Stimulated activated CD4-positive, alpha-beta T cell treated with anti-CD3 and anti-CD28 coated beads, Interleukin-2, amount 100 ng/mL, for 4 hours (primary cell): ENCODE measurements around the gene LPAR5.

Source experiments
- DNase-seq: peaks from one replicate; pipeline ENCODE4 v3.0.0-alpha.2; 2020; ENCODE audit warnings: low read depth

Gene LPAR5

DNA sequence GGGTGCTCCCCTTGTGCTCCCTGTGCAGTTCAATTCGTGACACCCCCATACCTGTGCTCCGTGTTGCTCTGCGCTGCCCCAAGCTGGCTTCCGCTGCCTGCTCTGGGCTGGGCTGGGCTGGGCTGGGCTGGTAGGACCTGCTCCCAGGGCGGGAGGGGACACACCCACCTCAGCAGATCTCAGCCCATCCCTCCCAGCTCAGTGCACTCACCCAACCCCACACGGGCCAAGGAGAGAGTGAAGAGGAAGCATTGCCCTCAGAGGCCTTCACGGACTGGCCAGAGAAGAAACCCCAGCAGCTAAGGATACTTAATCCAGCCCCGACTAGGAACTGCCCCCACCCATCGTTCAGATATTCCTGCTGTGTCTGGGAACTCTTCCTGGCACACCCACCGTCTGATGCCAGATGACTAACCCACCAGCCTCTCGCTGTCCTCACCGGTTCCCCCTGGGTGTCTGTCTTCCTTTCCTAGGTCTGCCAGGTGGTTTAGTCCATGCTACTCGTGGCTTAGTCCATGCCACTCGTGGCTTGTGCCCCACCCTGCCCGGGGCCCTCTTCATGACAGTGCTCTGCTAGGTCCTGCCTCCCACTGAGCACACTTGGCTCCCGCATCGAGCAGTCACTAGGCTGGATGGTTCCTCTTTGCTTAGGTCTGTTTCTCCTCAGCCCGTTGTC is at the start of gene LPAR5:
TSS of gene LPAR5 (minus strand) at position 104 of the 676 bp plus-strand sequence. CDS start 14,711 bp downstream, outside the sequence.
- no peak for DNase-seq

DNA sequence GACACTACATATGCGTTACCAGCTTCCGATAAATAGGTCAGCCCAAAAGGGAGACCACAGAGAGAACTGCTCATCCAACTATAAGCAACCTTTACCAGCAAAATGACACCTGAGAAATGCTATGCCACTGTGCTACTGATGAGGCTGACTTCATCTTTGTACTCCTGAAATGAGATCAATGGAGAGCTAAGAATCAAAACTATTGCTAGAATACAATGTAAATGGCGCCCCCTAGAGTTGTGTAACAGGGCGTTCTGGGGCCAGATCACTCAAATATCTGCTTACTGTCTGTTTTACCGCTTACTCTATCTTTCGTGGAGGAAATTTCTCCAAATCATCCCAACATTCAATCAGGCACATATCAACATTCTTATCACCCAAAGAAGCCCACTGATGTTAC is 48.9 kb upstream of the LPAR5 start:
- peak; percentile 25 for DNase-seq

GRCh38 chr12:6676962-6677361 is 41.2 kb upstream of the LPAR5 start:
- DNase-seq, result no peak

GRCh38 chr12:6672143-6672542 is 36.4 kb upstream of the LPAR5 start:
- DNase-seq, result no peak

- no peak for DNase-seq
Observed at GRCh38 chr12:6667559-6668210, 31.9 kb upstream of the LPAR5 start.

DNA sequence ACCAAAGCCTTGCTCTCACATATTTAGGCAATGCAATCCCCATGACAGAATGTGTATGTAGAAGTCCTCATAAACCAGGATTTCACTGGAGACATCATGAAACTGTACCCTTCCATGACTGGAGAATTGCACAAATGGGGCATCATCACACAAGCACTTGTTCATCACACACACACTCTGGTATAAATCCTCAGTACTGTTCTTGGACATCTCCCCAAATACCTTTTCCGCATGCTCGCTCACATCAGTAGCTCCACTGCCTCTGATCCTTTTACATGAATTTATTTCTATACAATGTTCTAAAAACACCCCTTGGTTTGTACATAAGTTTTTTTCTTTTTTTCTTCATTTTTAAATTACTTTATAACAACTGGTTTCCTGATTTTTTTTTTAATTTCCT is 30.5 kb upstream of the LPAR5 start:
- DNase-seq, result no peak

- no peak for DNase-seq
Observed at GRCh38 chr12:6664902-6665301, 29.1 kb upstream of the LPAR5 start.

DNA sequence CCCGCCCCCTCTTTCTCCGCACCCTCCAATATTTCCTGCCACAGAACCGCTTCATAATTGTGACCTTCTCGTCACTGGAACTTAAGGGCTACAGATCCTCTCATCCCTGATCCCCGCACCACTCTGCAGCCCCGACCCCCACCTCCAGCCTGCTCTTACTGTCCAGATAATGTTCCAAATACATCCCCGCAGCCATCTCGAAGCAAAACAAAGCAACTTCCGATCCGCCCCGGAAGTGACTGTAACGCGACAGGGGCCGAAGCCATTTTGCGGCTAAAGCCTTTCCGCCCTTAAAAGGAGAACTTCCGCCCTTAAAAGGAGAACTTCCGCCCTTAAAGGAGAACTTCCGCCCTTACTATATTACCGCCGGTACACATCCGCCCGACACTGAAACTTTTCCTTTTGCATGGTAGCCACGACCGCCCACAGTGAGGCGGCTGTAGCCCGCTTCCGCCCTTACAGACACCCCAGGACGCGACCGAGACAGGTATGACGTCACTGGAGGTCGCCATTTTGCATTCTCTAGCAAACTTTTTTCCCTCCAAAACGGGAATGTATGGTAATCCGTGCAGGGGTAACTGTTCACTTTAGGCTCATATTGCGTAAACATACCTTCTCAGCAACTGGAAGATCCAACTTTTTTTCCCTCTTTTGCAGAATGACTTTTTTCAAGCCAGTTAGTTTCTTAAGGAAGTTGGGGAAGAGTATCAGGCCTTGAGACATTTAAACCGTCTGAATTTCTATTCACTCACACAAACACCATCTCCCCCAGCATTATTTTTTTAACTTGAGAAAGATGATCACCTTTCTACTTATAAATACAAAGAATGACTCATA is 27.4 kb upstream of the LPAR5 start, which contains the start of gene ING4:
TSS of gene ING4 (minus strand) at position 214 of the 837 bp plus-strand sequence. CDS start at position 196, 18 bp downstream.
- DNase-seq, result peak; percentile 96

GRCh38 chr12:6662602-6662905 is 26.8 kb upstream of the LPAR5 start:
- no peak for DNase-seq

DNA sequence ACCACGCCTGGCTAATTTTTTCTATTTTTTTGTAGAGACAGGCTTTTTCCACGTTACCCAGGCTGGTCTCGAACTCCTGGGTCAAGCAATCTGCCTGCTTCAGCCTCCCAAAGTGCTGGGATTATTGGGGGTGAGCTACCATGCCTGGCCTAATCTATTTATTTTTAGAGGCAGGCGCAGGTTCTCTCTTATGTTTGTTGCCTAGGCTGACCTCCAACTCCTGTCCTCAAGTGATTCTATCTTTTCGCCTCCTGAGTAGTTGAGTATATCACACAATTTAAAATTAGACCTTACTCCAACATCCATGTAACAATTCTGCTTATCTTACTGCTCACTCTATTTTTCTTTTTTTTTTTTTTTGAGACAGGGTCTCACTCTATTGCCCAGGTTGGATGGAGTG is 18.2 kb upstream of the LPAR5 start:
- DNase-seq, result no peak

DNA sequence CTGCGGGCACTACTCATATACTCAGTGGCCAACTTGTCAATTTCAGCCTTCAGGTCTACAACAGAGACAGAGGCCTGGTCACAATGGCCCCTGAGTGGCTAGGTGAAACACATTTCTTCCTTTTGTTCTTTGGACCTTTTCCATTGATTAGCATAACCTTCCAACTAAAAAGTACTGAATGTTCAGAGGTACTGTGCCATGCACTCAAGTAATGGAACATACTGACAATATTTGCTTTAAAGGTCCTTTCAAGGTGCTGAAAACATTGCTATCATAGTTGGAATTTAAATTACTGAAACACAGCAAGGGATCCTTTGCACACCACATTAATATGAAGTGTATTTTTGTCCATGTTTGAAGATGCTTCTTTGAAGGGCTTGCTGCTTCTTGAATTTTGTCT is 17.6 kb upstream of the LPAR5 start:
- DNase-seq, result no peak

GRCh38 chr12:6652391-6652790 is 16.6 kb upstream of the LPAR5 start:
- no peak for DNase-seq

GRCh38 chr12:6650832-6651231 is 15.1 kb upstream of the LPAR5 start:
- no peak for DNase-seq

- no peak for DNase-seq
Observed at GRCh38 chr12:6647083-6647604, 11.4 kb upstream of the LPAR5 start, which contains the start of gene ACRBP. ACRBP (minus strand) TSS chr12:6647432; CDS start chr12:6647366, 66 bp downstream.

DNA sequence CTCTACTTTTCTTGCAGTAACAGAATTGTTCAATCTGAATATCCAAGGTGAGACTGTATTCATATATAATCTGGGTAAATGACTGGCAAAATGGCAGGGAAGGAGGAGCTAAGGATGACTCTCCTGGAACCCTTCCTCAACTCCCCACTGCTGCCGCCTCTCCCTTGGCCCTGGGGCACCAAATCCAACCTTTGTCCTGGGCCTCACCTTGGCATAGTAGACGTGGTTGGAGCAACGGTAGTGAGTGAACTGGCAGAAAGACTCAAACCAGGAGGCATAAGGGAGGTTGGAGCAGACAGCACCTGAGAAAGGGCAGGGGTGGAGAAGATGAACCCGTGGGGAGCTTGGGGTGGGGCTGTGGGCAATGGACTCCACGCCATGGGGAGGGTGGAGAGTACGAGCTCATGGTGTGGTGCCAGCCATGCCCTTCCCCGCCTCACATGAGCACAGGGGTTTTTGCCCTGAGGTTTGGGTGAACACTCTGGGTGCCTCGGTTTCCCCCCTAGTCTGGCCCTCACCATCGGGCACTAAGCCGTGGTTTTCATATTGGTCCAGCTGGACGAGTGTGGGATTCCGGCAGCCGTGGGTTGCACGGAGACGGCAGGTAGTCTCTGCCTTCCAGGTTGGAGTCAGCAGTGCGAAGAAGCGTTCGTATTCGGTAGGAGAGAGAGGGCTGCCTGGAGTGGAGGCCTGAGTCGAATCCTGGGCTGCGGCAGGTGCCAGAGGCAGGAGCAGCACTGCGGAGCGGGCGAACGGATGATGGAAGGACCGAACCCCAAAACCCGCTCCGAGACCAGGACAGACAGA is 10.7 kb upstream of the LPAR5 start:
- no peak for DNase-seq

GRCh38 chr12:6644903-6645302 is 9.1 kb upstream of the LPAR5 start:
- DNase-seq, result no peak

- DNase-seq, result no peak
Observed at GRCh38 chr12:6644257-6644596, 8.5 kb upstream of the LPAR5 start.

DNA sequence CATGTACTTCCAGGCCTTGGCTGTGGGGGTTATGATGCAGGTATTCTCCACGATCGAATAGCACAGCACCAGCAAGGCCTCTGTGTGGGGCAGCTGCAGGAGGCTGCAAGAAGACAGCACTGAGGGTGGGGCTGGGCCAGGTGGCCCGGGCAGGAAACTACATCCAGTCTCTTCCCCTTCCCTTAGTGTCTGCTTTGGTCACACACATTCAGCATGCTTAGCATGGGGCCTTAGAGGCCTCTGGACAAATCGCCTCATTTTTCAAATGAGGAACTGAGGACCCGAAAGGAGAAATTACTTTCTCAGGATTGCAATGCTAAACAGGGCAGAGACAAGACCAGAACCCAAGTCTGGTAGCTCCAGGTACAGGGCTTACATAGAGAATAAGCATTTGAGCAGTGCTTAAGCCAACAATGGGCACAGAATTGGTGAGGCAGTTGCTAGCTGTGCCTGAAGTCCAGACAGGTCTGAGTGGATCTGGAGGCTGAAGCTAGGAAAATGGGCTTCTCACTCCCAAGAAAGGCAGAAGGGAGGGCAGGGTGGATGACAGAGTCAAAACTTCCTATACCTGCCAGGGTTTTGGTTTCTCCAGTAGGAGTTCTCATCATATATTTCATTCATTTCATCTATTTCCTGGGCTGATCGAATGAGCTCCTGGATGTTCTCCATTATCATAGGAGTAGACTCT is 8.0 kb upstream of the LPAR5 start:
- DNase-seq, result no peak

DNA sequence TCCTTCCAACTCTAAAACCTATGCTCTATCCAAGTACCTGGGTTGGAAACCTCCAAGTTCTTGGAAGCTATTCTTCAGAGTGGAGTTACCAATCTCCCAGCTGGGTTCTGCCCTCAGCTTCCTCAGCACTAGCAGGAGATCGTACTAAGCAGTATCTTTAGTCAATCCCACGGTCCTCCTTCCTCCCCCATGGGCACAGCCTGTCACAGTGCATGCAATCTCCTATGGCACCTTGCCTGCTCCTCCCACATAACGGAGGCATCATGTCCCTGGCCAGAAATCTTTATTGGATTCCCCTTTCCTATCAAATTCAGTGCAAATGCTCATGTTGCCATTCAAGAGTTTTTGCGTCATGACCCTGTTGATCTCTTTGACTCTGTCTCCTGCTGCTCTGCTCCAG is 5.4 kb upstream of the LPAR5 start:
- no peak for DNase-seq

DNA sequence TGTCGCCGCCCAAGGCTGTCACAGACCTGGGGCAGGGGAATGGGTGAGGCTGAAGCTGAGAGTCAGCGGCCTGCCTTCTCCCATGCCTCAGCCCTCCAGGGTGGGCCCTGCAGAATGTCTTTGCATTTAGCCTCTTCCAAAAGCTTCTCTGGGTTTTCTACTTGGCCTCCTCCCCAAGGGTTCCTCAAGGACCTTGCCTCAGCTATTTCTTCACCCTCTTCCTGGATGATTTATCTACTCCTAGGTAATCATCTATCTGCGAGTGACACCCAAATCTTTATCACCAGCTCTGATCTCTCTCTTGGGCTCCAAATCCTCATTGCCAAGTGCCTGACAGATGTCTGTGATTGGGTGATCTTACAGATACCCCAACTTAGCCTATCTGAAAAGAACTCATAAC is 4.7 kb upstream of the LPAR5 start:
- no peak for DNase-seq

GRCh38 chr12:6639151-6639801 is 3.5 kb upstream of the LPAR5 start:
- DNase-seq, result no peak
